HG03571 (cell line): ENCODE data around the gene MYCN.

Experiments used
- ATAC-seq: cut with Tn5 transposase; IDR thresholded peaks from one replicate; pipeline ENCODE4 v1.9.1; 2021; ENCODE audit not compliant: unreplicated experiment

The MYCN gene

GRCh38 chr2:15930589-15931318 lies 9.6 kb upstream of the MYCN start:
- ATAC-seq = no peak

- no peak for ATAC-seq
These were observed 8.9 kb upstream of the MYCN start for GRCh38 chr2:15931319-15931890.

- ATAC-seq = no peak
These were observed 8.4 kb upstream of the MYCN start for GRCh38 chr2:15931950-15932349.

- ATAC-seq = no peak
These were observed 7.8 kb upstream of the MYCN start for GRCh38 chr2:15932394-15933183.

- no peak for ATAC-seq
These were observed 7.0 kb upstream of the MYCN start for GRCh38 chr2:15933184-15933845.

GRCh38 chr2:15934291-15934945 lies 5.9 kb upstream of the MYCN start:
- ATAC-seq = no peak

GRCh38 chr2:15935189-15935588 lies 5.2 kb upstream of the MYCN start:
- no peak for ATAC-seq

GRCh38 chr2:15935675-15936074 lies 4.7 kb upstream of the MYCN start:
- no peak for ATAC-seq

GRCh38 chr2:15936277-15937104 lies 3.9 kb upstream of the MYCN start:
- ATAC-seq = no peak

GRCh38 chr2:15937105-15937881 lies 3.1 kb upstream of the MYCN start:
- ATAC-seq = no peak

GRCh38 chr2:15937882-15938802 lies 2.2 kb upstream of the MYCN start:
- no peak for ATAC-seq

GRCh38 chr2:15938803-15939555 lies 1.4 kb upstream of the MYCN start:
- ATAC-seq = no peak

GRCh38 chr2:15939556-15939853 lies 845 bp upstream of the MYCN start:
- ATAC-seq = peak; percentile 58

GRCh38 chr2:15940661-15941480 lies 521 bp downstream of the MYCN start:
- no peak for ATAC-seq

- no peak for ATAC-seq
These were observed 1.1 kb downstream of the MYCN start for GRCh38 chr2:15941481-15941850.

GRCh38 chr2:15941871-15942710 lies 1.7 kb downstream of the MYCN start:
- ATAC-seq = no peak
